ENCODE measurements around the gene ANXA3.

- TF ChIP-seq CTCF (IDR thresholded peaks at IDR 0.05) (no peak), EZH2phosphoT487 (IDR thresholded peaks at IDR 0.05) (no peak)
Measured at GRCh38 chr4:78627046-78627965, 75.7 kb downstream of the ANXA3 start.
